HG02852 (cell line): Measurements from ENCODE around the gene CCDC134.
"Not testable (repeated sequence)": the region's sequence is repeated elsewhere in the genome, so short reads cannot be mapped to it uniquely, and the experiment has no call there.

Experiments
- ATAC-seq: cut with Tn5 transposase; IDR thresholded peaks from one replicate; pipeline ENCODE4 v1.9.1; 2021; ENCODE audit warnings: mild to moderate bottlenecking, moderate library complexity; ENCODE audit not compliant: unreplicated experiment

CCDC134 gene

GRCh38 chr22:41822317-41823057, 22.0 kb downstream of the CCDC134 start:
- ATAC-seq = no peak

GRCh38 chr22:41823797-41824196, 23.3 kb downstream of the CCDC134 start:
- ATAC-seq = no peak

- ATAC-seq = no peak
Measured at GRCh38 chr22:41825376-41825775, 24.9 kb downstream of the CCDC134 start.

- no peak for ATAC-seq
Measured at GRCh38 chr22:41826021-41826420, 25.5 kb downstream of the CCDC134 start.

- ATAC-seq = no peak
Measured at GRCh38 chr22:41826430-41827383, 26.2 kb downstream of the CCDC134 start.

GRCh38 chr22:41827671-41828070, 27.2 kb downstream of the CCDC134 start:
- no peak for ATAC-seq

GRCh38 chr22:41828516-41828915, 28.0 kb downstream of the CCDC134 start:
- ATAC-seq = no peak

GRCh38 chr22:41830174-41830573, 29.7 kb downstream of the CCDC134 start:
- no peak for ATAC-seq

GRCh38 chr22:41831383-41831782, 30.9 kb downstream of the CCDC134 start:
- ATAC-seq = no peak

GRCh38 chr22:41831828-41832552, 31.5 kb downstream of the CCDC134 start:
- ATAC-seq = no peak

- peak; percentile 83 for ATAC-seq
Measured at GRCh38 chr22:41832553-41833368, 32.3 kb downstream of the CCDC134 start, which contains the start of gene SREBF2. TSS of gene SREBF2 (plus strand) at chr22:41833105. CDS start at chr22:41833271, 166 bp downstream.

- ATAC-seq = peak; percentile 22
Measured at GRCh38 chr22:41833369-41834004, 33.0 kb downstream of the CCDC134 start.

GRCh38 chr22:41834005-41834944, 33.8 kb downstream of the CCDC134 start:
- ATAC-seq = no peak

- not testable (repeated sequence) for ATAC-seq
Measured at GRCh38 chr22:41835462-41835861, 35.0 kb downstream of the CCDC134 start.

GRCh38 chr22:41836551-41836950, 36.1 kb downstream of the CCDC134 start:
- no peak for ATAC-seq

- no peak for ATAC-seq
Measured at GRCh38 chr22:41838842-41839618, 38.6 kb downstream of the CCDC134 start.

GRCh38 chr22:41840216-41840615, 39.7 kb downstream of the CCDC134 start:
- ATAC-seq = no peak
